ENCODE results near the gene LDLRAD4. TPM values are rescaled to one million over a fixed set of nuclear protein-coding genes. Genes with fewer than 3 reads are reported as not detected.
"Not testable (repeated sequence)": the region's sequence is repeated elsewhere in the genome, so short reads cannot be mapped to it uniquely, and the experiment has no call there.

The LDLRAD4 gene
- polyA plus RNA-seq, 1 donor: 9.3 TPM

GRCh38 chr18:13585379-13586153 is 367.0 kb downstream of the LDLRAD4 start:
- DNase-seq (ENCODE audit: low read depth): no peak

- DNase-seq (ENCODE audit: low read depth): no peak
Measured at GRCh38 chr18:13587001-13587400, 368.4 kb downstream of the LDLRAD4 start.

GRCh38 chr18:13587477-13587876 is 368.9 kb downstream of the LDLRAD4 start:
- no peak for DNase-seq (ENCODE audit: low read depth)

DNA sequence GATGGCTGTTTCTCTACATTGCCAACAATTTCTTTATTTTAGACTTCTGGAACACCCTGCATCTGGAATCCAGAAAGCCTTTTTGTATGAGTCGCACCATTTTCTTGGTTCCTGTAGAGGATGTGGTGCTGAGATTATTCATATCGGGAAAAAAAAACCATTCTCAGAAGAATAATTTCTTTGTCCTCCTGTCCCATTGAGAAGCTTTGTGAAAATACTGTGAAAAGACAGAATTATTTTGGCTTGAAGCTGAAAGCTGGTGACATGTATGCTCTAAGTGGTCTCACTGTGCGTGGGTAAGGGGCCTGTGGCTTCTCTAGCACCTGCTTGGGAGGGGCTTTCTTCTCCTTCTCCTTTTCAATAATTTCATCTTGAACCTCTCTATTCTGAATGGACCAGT is 369.4 kb downstream of the LDLRAD4 start:
- no peak for DNase-seq (ENCODE audit: low read depth)

DNA sequence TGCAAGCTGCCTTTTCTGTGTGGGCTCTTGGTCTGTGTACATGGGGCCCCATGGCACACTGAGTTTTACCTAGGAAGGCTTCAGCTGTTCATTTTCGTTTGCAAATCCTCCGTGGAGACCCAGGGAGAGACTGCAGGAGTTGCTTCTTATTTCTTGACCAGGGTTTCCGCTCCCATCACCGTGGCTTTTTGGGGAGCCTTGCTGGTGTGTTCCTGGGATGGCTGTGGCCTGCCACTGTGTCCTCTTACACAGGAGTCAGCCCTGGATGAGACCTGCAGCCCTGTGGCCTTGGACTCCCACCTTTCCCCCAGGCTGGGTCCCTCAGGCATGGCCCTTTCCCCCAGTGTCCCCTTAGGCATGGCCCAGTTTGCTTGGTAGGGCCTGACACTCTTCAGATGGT is 370.8 kb downstream of the LDLRAD4 start:
- no peak for DNase-seq (ENCODE audit: low read depth)

DNA sequence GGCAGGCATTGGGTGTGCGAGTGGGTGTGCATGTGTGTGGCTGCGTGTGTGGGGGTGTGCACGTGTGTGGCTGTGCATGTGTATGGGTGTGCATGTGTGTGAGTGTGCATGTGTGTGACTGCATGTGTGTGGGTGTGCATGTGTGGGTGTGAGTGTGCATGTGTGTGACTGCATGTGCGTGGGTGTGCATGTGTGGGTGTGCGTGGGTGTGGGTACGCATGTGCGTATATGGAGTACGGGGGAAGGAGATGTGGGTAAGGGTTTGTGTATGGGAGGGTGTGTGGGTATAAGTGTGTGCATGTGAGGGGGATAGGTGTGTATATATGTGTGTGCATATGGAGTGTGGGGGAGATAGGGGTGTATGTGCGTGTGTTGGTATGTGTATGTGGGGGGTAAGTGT is 371.4 kb downstream of the LDLRAD4 start:
- DNase-seq (ENCODE audit: low read depth): no peak

DNA sequence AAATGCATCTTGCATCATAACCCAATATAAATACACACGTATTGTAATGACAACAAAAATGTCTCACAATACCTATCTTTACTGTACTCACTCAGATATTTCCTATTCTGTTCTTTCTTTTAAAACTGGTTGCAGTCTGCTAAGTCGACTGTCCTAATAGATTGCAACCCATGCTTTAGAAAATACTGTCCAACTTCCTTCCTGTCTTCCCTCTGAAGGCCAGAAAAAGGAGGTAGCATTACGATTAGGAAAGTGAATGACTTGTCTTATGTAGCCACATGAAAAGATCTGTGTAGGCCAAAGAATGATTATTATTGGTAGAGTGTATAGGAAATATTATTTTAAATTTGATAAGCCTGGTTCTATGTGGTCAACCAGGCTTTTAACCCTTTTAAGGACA is 373.7 kb downstream of the LDLRAD4 start:
- no peak for DNase-seq (ENCODE audit: low read depth)

GRCh38 chr18:13594551-13594950 is 376.0 kb downstream of the LDLRAD4 start:
- DNase-seq (ENCODE audit: low read depth): no peak

DNA sequence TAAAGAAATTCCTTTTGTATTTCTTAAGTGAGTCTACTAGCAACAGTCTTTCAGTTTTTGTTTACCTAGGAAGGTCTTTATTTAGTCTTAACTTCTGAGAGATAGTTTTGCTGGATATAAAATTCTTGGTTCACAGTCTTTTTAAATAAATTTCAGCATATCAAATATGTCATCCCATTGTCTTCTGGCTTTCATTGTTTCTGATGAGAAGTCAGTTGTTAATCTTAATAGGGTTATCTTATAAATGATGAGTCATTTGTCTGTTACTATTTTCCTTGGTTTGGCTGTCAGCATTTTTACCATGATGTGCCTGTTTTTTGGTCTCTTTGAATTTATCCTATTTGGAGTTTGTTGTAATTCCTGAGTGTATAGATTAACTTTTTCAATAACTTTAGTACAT is 378.5 kb downstream of the LDLRAD4 start:
- no peak for DNase-seq (ENCODE audit: low read depth)

GRCh38 chr18:13598591-13598990 is 380.0 kb downstream of the LDLRAD4 start:
- DNase-seq (ENCODE audit: low read depth): no peak

- DNase-seq (ENCODE audit: low read depth): no peak
Measured at GRCh38 chr18:13599031-13599430, 380.5 kb downstream of the LDLRAD4 start.

DNA sequence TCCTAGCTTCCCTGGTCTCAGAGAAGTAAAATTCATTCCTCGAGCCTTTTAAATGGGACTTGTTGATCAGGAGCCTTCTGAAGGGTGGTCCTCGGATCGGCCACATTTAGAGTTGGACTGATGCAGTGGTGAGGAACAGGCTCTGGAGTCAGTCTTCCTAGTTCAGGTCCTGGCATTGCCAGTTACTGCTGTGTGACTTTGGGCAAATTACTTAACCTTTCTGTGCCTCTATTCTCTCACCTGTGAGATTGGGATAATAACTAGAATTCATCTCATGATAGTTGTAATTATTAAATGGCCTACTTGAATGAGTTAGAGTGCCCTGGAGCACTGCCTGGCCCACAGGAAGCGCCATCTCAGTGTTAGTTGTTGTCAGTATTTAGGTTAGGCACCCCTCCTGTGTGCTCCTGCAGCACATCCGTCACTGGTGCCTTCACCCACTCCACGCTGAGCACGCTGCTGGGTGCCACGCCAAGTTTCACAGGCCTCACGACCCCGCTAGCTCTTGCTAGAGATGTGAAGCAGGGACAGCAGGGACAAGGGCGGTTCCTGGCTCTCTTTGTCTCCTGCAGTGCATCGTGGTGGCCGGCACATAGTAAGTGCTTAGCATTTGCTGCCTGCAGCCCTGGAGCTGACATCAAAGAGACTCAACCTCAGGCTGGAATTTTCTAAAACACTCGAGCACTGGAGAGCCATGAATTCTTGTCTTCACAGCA is 384.9 kb downstream of the LDLRAD4 start:
- DNase-seq (ENCODE audit: low read depth): no peak

DNA sequence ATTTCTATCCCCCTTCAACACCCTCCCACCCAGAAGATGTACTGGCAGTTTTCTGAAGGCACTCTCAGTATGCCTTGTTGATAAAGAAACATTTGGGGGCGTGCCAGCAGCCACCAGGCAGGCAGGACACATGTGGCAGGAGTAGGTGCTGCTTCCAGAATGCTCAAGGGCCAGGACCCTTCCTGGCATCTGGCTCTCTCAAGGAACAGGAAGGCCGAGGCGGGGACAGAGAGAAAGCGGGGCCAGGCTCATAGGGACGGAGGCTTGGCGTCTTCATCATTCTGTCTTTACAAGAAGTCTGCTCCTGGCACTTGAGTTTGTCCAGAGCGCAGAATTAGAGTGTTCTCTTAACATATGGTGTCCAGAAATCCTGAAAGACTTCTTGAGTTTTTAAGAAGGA is 386.2 kb downstream of the LDLRAD4 start:
- no peak for DNase-seq (ENCODE audit: low read depth)

DNA sequence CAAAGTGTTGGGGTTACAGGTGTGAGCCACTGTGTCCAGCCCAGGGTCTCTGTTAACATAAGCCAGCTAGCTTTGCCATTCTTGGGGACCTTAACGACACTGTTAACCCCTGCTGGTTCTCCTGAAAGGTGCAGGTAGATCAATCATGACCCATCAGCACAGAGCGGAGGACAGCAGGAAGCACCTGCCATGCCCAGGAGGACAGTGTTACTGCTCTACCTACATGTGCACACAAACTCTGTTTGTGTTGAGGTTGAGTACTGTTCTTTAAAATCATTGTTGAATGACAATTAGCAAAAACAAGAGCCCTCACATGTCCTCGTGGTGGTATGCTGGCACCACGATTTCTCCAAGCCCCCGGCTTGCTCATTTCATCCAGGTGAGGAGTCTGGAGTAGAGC is 386.9 kb downstream of the LDLRAD4 start:
- no peak for DNase-seq (ENCODE audit: low read depth)

DNA sequence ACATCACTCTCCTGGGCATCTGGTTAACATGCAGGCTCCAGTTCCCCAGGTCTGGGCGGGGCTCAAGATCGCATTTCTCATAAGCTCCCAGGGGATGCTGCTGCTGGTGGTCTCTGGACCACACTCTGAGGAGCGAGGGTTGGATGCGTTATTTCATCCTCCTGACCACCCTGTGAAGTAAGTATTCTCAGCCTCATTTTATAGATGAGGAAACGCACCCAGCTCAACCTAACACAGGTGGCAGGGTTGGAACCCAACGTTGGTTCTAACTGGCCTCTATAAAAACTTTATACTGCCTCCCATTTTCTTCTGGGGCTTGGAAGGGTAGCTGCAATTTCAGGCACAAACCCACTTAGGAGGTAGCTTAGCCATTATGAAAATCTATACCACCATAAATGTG is 387.3 kb downstream of the LDLRAD4 start:
- DNase-seq (ENCODE audit: low read depth): no peak

DNA sequence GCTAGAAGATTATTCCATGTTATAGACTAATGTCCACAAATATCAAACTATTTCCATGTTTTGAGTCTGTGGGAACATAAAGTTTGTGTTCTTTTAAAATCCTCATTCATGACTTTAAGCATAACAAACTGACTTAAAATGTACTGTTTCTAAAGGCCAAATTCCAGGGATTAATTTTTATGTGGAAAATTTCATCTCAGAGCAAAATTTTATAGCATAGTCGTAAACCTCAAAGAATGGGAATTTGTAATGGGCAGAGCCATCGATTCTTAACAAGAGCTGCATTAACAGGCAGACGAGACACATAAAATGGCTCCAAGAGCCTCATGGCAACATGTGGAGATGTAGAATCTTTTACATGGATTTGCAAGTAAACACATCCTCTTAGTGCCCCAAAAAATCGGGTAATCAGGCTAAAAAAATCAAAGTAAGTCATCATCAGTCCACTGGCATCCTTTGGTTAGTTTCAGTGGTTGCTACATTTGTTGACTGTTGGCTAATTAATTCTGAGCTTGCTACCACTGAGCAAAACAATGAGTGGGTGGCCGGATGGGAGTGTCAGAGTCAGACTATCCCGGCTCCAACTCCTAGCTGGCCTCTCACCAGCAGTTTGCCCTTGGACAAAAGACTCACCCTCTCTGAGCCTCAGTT is 388.2 kb downstream of the LDLRAD4 start:
- no peak for DNase-seq (ENCODE audit: low read depth)

GRCh38 chr18:13608024-13608562 is 389.5 kb downstream of the LDLRAD4 start:
- DNase-seq (ENCODE audit: low read depth): not testable (repeated sequence)

- DNase-seq (ENCODE audit: low read depth): no peak
Measured at GRCh38 chr18:13608791-13609532, 390.4 kb downstream of the LDLRAD4 start.

DNA sequence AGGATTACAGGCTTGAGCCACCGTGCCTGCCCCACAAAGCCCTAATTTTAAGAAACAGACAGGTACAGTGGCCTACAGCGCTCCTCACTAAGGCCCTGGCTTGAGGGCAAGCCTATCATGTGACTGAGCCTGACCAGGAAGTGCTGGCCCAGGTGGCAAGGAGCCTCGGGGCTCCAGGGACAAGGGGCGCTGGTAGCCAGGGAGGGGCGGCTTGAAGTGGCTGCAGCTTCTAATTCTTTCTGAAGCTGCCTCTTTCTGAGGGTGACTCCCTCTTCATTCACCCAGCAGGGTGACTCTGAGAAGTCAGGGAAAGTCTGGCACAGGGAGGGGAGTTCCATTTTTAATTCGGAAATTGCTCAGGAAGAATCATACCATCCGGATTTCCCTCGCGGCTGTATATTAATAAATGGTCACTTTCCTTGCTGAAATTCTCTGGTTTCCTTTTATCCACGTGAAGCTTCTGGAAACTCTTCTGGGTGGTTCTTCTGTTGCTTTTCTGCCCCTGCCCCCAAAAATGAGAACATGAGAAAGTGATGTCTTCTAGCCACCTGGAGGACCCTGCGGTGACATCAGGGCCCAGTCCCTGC is 392.1 kb downstream of the LDLRAD4 start:
- no peak for DNase-seq (ENCODE audit: low read depth)

- DNase-seq (ENCODE audit: low read depth): peak; percentile 50
Measured at GRCh38 chr18:13611142-13611600, 392.6 kb downstream of the LDLRAD4 start.

GRCh38 chr18:13611601-13612195 is 393.1 kb downstream of the LDLRAD4 start:
- DNase-seq (ENCODE audit: low read depth): no peak

All from forelimb muscle (tissue), 1 donor.